HEK293 (cell line): ENCODE data around the gene INPP5A.

Experiments
- HOXD13 ChIP-seq: sonication (generic); formaldehyde crosslinking; IDR thresholded peaks from 2 replicates; pipeline ENCODE4 v1.8.0; 2022; ENCODE audit warnings: missing genetic modification reagents, borderline replicate concordance
- KLF9 ChIP-seq: fragments of 450-650 bp; formaldehyde crosslinking; IDR thresholded peaks from 2 replicates; pipeline ENCODE4 v1.5.1; 2016; ENCODE audit warnings: missing biosample characterization, missing genetic modification characterization, low read depth
- MEIS1 ChIP-seq: sonication (generic); formaldehyde crosslinking; IDR thresholded peaks from 2 replicates; pipeline ENCODE4 v1.8.1; 2022; ENCODE audit warnings: missing genetic modification reagents, mild to moderate bottlenecking, borderline replicate concordance
- SALL2 ChIP-seq: fragments of 450-650 bp; formaldehyde crosslinking; IDR thresholded peaks from 2 replicates; pipeline ENCODE4 v1.5.0; 2017; ENCODE audit warnings: missing biosample characterization, mild to moderate bottlenecking, missing genetic modification characterization, borderline replicate concordance
- SCRT1 ChIP-seq: fragments of 450-650 bp; formaldehyde crosslinking; IDR thresholded peaks from 2 replicates; pipeline ENCODE4 v1.5.1; 2016; ENCODE audit warnings: missing biosample characterization, missing genetic modification characterization, borderline replicate concordance
- SCRT2 ChIP-seq: fragments of 450-650 bp; formaldehyde crosslinking; IDR thresholded peaks from 2 replicates; pipeline ENCODE4 v1.5.1; 2016; ENCODE audit warnings: missing biosample characterization, missing genetic modification characterization
- YY2 ChIP-seq: fragments of 450-650 bp; formaldehyde crosslinking; IDR thresholded peaks from 2 replicates; pipeline ENCODE4 v1.5.1; 2016; ENCODE audit warnings: missing biosample characterization, missing genetic modification characterization
- ZNF16 ChIP-seq: fragments of 450-650 bp; formaldehyde crosslinking; IDR thresholded peaks from 2 replicates; pipeline ENCODE4 v1.5.1; 2016; ENCODE audit warnings: low read depth, missing biosample characterization, missing genetic modification characterization
- ZNF223 ChIP-seq: fragments of 450-650 bp; formaldehyde crosslinking; IDR thresholded peaks from 2 replicates; pipeline ENCODE4 v1.5.1; 2016; ENCODE audit warnings: missing biosample characterization, missing genetic modification characterization
- ZNF341 ChIP-seq: fragments of 450-650 bp; formaldehyde crosslinking; IDR thresholded peaks from 2 replicates; pipeline ENCODE4; 2016; ENCODE audit warnings: low read depth, missing biosample characterization, missing genetic modification characterization
- ZNF37A ChIP-seq: fragments of 450-650 bp; IDR thresholded peaks from 2 replicates; pipeline ENCODE4 v1.5.1; 2018; ENCODE audit warnings: missing biosample characterization, missing genetic modification characterization
- ZNF391 ChIP-seq: fragments of 450-650 bp; formaldehyde crosslinking; IDR thresholded peaks from 2 replicates; pipeline ENCODE4 v1.5.1; 2016; ENCODE audit warnings: low read depth, missing biosample characterization, missing genetic modification characterization, borderline replicate concordance
- ZNF621 ChIP-seq: fragments of 450-650 bp; formaldehyde crosslinking; IDR thresholded peaks from 2 replicates; pipeline ENCODE4 v1.5.1; 2017; ENCODE audit warnings: missing biosample characterization, missing genetic modification characterization
- ZNF624 ChIP-seq: fragments of 450-650 bp; formaldehyde crosslinking; IDR thresholded peaks from 2 replicates; pipeline ENCODE4 v1.5.1; 2017; ENCODE audit warnings: missing biosample characterization, missing genetic modification characterization
- TF ChIP-seq, protein P1 (sequence below): fragments of 450-650 bp; formaldehyde crosslinking; IDR thresholded peaks from 2 replicates; pipeline ENCODE4 v1.5.1; 2016; ENCODE audit warnings: missing biosample characterization, missing genetic modification characterization
- TF ChIP-seq, protein P2 (sequence below): fragments of 450-650 bp; formaldehyde crosslinking; IDR thresholded peaks from 2 replicates; pipeline ENCODE4 v1.5.1; 2016; ENCODE audit warnings: missing biosample characterization, missing genetic modification characterization, borderline replicate concordance
- TF ChIP-seq, protein P3 (sequence below): fragments of 450-650 bp; formaldehyde crosslinking; IDR thresholded peaks from 2 replicates; pipeline ENCODE4 v1.5.1; 2016; ENCODE audit warnings: missing biosample characterization, missing genetic modification characterization
- TF ChIP-seq, protein P4 (sequence below): sonication (generic); formaldehyde crosslinking; IDR thresholded peaks from 2 replicates; pipeline ENCODE4 v1.8.1; 2022; ENCODE audit warnings: mild to moderate bottlenecking, moderate library complexity, missing genetic modification reagents
- TF ChIP-seq, protein P5 (sequence below): fragments of 450-650 bp; formaldehyde crosslinking; IDR thresholded peaks from 2 replicates; pipeline ENCODE4 v1.5.1; 2017; ENCODE audit warnings: missing biosample characterization, missing genetic modification characterization
- TF ChIP-seq, protein P6 (sequence below): fragments of 450-650 bp; formaldehyde crosslinking; IDR thresholded peaks from 2 replicates; pipeline ENCODE4 v1.5.1; 2016; ENCODE audit warnings: missing biosample characterization, missing genetic modification characterization
- TF ChIP-seq, protein P7 (sequence below): fragments of 450-650 bp; formaldehyde crosslinking; IDR thresholded peaks from 2 replicates; pipeline ENCODE4 v1.5.1; 2016; ENCODE audit warnings: missing biosample characterization, missing genetic modification characterization

INPP5A gene

DNA sequence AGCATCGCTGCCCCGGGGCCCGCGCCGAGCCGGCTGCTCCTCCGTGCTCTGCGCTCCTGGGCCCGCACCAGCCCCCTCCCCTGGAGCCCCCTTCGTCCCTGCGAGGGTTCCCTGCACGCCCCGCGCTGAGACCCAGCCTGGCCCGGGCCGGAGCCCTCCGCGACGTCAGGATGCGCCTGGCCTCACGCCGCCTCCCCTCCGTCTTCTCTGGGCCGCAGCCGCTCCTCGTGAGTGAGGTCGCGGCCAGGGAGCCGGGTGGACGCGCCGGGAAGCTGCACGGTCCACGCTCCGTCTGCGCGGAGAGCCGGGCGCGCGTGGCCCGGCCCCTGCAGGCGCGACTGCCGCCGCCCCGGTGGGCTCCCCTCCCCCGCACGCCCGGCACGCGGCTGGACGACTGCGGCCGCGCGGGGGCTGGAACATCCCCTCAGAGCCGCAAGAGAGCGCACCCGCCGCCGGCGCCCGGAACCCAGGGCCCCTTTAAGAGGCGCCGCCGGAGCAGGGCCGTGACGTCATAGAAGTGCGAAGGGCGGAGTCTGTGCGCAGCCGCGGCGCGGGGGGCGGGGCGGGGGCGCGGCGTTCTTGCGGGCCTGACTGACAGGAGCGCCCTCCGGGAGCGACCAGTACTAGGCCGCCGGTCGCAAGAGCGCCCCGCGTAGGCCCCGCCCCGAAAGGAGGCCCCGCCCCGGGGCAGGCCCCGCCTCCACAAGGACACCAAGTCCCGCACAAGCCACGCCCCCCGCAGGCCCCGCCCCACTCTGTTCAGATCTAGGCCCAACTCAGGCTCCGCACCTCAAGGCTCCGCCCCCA is 507 bp upstream of the INPP5A start (continued):
- TF ChIP-seq ZNF624 (tag by site-specific recombination): no peak
- TF ChIP-seq, protein P1, sequence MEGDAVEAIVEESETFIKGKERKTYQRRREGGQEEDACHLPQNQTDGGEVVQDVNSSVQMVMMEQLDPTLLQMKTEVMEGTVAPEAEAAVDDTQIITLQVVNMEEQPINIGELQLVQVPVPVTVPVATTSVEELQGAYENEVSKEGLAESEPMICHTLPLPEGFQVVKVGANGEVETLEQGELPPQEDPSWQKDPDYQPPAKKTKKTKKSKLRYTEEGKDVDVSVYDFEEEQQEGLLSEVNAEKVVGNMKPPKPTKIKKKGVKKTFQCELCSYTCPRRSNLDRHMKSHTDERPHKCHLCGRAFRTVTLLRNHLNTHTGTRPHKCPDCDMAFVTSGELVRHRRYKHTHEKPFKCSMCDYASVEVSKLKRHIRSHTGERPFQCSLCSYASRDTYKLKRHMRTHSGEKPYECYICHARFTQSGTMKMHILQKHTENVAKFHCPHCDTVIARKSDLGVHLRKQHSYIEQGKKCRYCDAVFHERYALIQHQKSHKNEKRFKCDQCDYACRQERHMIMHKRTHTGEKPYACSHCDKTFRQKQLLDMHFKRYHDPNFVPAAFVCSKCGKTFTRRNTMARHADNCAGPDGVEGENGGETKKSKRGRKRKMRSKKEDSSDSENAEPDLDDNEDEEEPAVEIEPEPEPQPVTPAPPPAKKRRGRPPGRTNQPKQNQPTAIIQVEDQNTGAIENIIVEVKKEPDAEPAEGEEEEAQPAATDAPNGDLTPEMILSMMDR (tag by site-specific recombination): peak; percentile 22; the same call in 1 of the 2 replicates
- TF ChIP-seq, protein P2, sequence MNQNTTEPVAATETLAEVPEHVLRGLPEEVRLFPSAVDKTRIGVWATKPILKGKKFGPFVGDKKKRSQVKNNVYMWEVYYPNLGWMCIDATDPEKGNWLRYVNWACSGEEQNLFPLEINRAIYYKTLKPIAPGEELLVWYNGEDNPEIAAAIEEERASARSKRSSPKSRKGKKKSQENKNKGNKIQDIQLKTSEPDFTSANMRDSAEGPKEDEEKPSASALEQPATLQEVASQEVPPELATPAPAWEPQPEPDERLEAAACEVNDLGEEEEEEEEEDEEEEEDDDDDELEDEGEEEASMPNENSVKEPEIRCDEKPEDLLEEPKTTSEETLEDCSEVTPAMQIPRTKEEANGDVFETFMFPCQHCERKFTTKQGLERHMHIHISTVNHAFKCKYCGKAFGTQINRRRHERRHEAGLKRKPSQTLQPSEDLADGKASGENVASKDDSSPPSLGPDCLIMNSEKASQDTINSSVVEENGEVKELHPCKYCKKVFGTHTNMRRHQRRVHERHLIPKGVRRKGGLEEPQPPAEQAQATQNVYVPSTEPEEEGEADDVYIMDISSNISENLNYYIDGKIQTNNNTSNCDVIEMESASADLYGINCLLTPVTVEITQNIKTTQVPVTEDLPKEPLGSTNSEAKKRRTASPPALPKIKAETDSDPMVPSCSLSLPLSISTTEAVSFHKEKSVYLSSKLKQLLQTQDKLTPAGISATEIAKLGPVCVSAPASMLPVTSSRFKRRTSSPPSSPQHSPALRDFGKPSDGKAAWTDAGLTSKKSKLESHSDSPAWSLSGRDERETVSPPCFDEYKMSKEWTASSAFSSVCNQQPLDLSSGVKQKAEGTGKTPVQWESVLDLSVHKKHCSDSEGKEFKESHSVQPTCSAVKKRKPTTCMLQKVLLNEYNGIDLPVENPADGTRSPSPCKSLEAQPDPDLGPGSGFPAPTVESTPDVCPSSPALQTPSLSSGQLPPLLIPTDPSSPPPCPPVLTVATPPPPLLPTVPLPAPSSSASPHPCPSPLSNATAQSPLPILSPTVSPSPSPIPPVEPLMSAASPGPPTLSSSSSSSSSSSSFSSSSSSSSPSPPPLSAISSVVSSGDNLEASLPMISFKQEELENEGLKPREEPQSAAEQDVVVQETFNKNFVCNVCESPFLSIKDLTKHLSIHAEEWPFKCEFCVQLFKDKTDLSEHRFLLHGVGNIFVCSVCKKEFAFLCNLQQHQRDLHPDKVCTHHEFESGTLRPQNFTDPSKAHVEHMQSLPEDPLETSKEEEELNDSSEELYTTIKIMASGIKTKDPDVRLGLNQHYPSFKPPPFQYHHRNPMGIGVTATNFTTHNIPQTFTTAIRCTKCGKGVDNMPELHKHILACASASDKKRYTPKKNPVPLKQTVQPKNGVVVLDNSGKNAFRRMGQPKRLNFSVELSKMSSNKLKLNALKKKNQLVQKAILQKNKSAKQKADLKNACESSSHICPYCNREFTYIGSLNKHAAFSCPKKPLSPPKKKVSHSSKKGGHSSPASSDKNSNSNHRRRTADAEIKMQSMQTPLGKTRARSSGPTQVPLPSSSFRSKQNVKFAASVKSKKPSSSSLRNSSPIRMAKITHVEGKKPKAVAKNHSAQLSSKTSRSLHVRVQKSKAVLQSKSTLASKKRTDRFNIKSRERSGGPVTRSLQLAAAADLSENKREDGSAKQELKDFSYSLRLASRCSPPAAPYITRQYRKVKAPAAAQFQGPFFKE (tag by site-specific recombination): no peak
- no peak for TF ChIP-seq ZNF223 (tag by site-specific recombination)
- TF ChIP-seq ZNF341 (tag by site-specific recombination): no peak
- TF ChIP-seq, protein P3, sequence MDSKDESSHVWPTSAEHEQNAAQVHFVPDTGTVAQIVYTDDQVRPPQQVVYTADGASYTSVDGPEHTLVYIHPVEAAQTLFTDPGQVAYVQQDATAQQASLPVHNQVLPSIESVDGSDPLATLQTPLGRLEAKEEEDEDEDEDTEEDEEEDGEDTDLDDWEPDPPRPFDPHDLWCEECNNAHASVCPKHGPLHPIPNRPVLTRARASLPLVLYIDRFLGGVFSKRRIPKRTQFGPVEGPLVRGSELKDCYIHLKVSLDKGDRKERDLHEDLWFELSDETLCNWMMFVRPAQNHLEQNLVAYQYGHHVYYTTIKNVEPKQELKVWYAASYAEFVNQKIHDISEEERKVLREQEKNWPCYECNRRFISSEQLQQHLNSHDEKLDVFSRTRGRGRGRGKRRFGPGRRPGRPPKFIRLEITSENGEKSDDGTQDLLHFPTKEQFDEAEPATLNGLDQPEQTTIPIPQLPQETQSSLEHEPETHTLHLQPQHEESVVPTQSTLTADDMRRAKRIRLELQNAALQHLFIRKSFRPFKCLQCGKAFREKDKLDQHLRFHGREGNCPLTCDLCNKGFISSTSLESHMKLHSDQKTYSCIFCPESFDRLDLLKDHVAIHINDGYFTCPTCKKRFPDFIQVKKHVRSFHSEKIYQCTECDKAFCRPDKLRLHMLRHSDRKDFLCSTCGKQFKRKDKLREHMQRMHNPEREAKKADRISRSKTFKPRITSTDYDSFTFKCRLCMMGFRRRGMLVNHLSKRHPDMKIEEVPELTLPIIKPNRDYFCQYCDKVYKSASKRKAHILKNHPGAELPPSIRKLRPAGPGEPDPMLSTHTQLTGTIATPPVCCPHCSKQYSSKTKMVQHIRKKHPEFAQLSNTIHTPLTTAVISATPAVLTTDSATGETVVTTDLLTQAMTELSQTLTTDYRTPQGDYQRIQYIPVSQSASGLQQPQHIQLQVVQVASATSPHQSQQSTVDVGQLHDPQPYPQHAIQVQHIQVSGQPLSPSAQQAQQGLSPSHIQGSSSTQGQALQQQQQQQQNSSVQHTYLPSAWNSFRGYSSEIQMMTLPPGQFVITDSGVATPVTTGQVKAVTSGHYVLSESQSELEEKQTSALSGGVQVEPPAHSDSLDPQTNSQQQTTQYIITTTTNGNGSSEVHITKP (tag by site-specific recombination): no peak
- TF ChIP-seq ZNF16 (tag by site-specific recombination): no peak
- no peak for TF ChIP-seq HOXD13 (CRISPR knock-in tag)
- TF ChIP-seq KLF9: peak; percentile 78
- no peak; the same call in 1 of the 2 replicates for TF ChIP-seq ZNF391 (tag by site-specific recombination)
- TF ChIP-seq, protein P4, sequence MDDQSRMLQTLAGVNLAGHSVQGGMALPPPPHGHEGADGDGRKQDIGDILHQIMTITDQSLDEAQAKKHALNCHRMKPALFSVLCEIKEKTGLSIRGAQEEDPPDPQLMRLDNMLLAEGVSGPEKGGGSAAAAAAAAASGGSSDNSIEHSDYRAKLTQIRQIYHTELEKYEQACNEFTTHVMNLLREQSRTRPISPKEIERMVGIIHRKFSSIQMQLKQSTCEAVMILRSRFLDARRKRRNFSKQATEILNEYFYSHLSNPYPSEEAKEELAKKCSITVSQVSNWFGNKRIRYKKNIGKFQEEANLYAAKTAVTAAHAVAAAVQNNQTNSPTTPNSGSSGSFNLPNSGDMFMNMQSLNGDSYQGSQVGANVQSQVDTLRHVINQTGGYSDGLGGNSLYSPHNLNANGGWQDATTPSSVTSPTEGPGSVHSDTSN (CRISPR knock-in tag): peak; percentile 68
- TF ChIP-seq SCRT1 (tag by site-specific recombination): no peak
- TF ChIP-seq YY2: no peak
- no peak for TF ChIP-seq SCRT2 (tag by site-specific recombination)
- TF ChIP-seq, protein P5, sequence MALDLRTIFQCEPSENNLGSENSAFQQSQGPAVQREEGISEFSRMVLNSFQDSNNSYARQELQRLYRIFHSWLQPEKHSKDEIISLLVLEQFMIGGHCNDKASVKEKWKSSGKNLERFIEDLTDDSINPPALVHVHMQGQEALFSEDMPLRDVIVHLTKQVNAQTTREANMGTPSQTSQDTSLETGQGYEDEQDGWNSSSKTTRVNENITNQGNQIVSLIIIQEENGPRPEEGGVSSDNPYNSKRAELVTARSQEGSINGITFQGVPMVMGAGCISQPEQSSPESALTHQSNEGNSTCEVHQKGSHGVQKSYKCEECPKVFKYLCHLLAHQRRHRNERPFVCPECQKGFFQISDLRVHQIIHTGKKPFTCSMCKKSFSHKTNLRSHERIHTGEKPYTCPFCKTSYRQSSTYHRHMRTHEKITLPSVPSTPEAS (tag by site-specific recombination): no peak
- 0 out of 2 replicates have a peak, but pooled peaks have one; percentile 3 for TF ChIP-seq ZNF37A (tag by site-specific recombination)
- TF ChIP-seq MEIS1 (CRISPR knock-in tag): no peak
- TF ChIP-seq, protein P6, sequence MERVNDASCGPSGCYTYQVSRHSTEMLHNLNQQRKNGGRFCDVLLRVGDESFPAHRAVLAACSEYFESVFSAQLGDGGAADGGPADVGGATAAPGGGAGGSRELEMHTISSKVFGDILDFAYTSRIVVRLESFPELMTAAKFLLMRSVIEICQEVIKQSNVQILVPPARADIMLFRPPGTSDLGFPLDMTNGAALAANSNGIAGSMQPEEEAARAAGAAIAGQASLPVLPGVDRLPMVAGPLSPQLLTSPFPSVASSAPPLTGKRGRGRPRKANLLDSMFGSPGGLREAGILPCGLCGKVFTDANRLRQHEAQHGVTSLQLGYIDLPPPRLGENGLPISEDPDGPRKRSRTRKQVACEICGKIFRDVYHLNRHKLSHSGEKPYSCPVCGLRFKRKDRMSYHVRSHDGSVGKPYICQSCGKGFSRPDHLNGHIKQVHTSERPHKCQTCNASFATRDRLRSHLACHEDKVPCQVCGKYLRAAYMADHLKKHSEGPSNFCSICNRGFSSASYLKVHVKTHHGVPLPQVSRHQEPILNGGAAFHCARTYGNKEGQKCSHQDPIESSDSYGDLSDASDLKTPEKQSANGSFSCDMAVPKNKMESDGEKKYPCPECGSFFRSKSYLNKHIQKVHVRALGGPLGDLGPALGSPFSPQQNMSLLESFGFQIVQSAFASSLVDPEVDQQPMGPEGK (tag by site-specific recombination): peak; percentile 46; the same call in 1 of the 2 replicates
- TF ChIP-seq, protein P7, sequence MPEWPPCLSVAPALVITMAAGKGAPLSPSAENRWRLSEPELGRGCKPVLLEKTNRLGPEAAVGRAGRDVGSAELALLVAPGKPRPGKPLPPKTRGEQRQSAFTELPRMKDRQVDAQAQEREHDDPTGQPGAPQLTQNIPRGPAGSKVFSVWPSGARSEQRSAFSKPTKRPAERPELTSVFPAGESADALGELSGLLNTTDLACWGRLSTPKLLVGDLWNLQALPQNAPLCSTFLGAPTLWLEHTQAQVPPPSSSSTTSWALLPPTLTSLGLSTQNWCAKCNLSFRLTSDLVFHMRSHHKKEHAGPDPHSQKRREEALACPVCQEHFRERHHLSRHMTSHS: no peak
- TF ChIP-seq SALL2: no peak
- TF ChIP-seq ZNF621 (tag by site-specific recombination): no peak
